ENCODE results near the gene SLC44A1.

The SLC44A1 gene

GRCh38 chr9:105438141-105438806 is 193.8 kb downstream of the SLC44A1 start:
- no peak for DNase-seq

GRCh38 chr9:105439428-105439827 is 195.0 kb downstream of the SLC44A1 start:
- DNase-seq = no peak

- no peak for DNase-seq
These were observed 197.2 kb downstream of the SLC44A1 start for GRCh38 chr9:105441616-105442160.

GRCh38 chr9:105443121-105443520 is 198.7 kb downstream of the SLC44A1 start:
- no peak for DNase-seq

- no peak for DNase-seq
These were observed 199.7 kb downstream of the SLC44A1 start for GRCh38 chr9:105444130-105444529.

- DNase-seq = no peak
These were observed 200.9 kb downstream of the SLC44A1 start for GRCh38 chr9:105445203-105445881.

GRCh38 chr9:105447386-105447813 is 202.9 kb downstream of the SLC44A1 start:
- DNase-seq = no peak

- DNase-seq = peak; percentile 85
These were observed 203.7 kb downstream of the SLC44A1 start, which contains the start of gene FSD1L for GRCh38 chr9:105447814-105448812. Gene FSD1L, plus strand, starts transcription at chr9:105448034. Its CDS starts 187 bp downstream, at chr9:105448221.

GRCh38 chr9:105449081-105449480 is 204.6 kb downstream of the SLC44A1 start:
- DNase-seq = no peak

GRCh38 chr9:105452185-105452584 is 207.7 kb downstream of the SLC44A1 start:
- no peak for DNase-seq

- DNase-seq = no peak
These were observed 211.5 kb downstream of the SLC44A1 start for GRCh38 chr9:105455836-105456475.

- no peak for DNase-seq
These were observed 213.3 kb downstream of the SLC44A1 start for GRCh38 chr9:105457560-105458294.

GRCh38 chr9:105458404-105458803 is 214.0 kb downstream of the SLC44A1 start:
- no peak for DNase-seq

GRCh38 chr9:105459336-105459735 is 214.9 kb downstream of the SLC44A1 start:
- DNase-seq = no peak

- DNase-seq = no peak
These were observed 222.5 kb downstream of the SLC44A1 start for GRCh38 chr9:105466898-105467455.

GRCh38 chr9:105468875-105469274 is 224.4 kb downstream of the SLC44A1 start:
- no peak for DNase-seq

GRCh38 chr9:105473221-105473620 is 228.8 kb downstream of the SLC44A1 start:
- DNase-seq = no peak

- DNase-seq = no peak
These were observed 230.9 kb downstream of the SLC44A1 start for GRCh38 chr9:105475302-105475701.

GRCh38 chr9:105479846-105480245 is 235.4 kb downstream of the SLC44A1 start:
- no peak for DNase-seq

- DNase-seq = no peak
These were observed 239.2 kb downstream of the SLC44A1 start for GRCh38 chr9:105483618-105484017.

- no peak for DNase-seq
These were observed 239.8 kb downstream of the SLC44A1 start for GRCh38 chr9:105484226-105484625.
